GM19397 (cell line): ENCODE results near the gene PDCD10.

ENCODE experiments used
- ATAC-seq: cut with Tn5 transposase; IDR thresholded peaks from one replicate; pipeline ENCODE4 v1.9.1; 2021; ENCODE audit warnings: mild to moderate bottlenecking, moderate library complexity; ENCODE audit not compliant: unreplicated experiment

The PDCD10 gene

DNA sequence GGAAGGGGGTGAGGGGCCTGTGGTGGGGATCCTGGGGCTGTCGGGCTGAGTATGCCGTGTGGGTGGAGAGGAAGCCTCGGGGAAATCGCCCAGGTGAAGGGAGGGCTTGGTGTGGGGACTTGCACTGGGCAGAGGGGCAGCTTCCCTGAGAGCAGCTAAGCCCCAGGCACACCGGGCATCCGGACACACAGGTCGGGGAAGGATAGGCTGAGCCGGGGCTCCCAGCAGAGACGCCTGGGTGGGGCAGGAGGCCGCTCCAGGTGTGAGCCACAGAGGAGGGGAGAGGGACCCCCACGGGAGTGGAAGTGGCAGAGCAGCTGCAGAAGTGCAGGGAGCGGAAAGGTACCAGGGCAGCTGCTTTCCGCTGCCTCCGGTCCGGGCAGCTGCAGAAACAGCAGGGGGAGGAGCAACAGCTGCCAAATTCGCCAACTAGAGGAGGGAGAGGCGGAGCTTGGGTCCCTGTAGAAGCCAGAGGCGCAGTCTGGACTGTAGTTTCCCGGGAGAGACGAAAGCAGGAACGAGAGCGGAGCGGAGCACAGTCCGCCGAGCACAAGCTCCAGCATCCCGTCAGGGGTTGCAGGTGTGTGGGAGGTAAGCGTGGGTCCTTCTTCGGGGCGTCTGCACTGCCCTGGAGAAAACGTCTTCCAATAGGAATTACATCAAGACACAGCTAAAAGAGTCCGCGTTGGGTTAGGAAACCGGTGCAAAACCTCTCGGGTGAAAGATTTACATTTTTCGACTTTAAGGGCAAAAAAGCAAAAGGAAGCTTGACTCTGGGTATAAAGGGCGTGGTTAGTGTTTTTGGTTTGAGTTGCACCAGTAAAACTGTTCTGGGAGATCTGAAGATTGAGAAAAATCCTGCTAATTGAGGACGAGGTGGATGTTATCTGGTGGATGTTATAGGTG, 794 bp upstream of the PDCD10 start, which contains the start of gene SERPINI1:
Gene SERPINI1 (plus strand): TSS at position 489 of the 906 bp plus-strand sequence. CDS start 53,408 bp downstream, outside the sequence.
- ATAC-seq = peak; percentile 56

DNA sequence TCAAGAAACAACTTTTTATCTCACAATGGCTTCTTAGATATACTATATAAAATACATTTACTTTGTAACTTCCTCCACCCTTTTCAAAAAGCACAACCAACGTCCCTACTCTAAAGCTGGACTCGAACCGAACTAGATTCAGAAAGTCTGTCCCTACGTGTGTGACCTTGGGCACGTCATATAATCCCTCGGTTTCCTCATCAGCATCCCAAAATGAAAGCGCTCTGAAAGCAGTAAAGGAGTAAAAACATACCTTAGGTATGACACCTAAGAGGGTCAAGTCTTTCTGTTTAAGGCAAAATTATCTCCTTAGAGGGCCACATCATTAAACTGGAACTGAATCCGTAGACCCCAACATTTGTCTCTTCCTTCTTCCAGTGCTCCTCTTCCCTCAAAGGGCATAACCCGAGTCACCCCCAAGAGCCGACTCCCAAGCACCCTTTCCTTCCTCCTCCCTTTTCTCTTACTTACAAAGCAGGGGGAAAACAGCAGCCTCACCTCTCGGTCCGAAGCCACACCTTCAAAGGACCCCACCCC, 663 bp downstream of the PDCD10 start:
- ATAC-seq = no peak

GRCh38 chr3:167732313-167733065, 2.2 kb downstream of the PDCD10 start:
- ATAC-seq = no peak

DNA sequence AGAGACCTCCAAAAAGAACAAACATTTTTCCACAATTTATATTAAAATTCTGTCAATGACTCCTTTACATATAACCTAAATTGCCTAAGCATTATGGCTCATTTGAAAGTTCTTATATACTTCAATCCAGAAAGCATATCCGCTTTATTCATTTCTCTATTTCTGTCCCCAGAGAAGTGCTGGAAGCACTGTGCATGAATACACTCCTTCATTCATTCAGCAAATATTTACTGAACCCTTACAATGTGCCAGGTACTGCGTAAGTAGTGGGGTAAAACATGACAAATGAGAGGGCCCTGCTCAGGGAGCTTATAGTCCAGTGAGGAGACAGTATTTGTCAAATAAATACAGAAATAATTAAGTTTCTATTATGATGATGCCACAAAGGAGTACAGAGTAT, 3.3 kb downstream of the PDCD10 start:
- no peak for ATAC-seq

DNA sequence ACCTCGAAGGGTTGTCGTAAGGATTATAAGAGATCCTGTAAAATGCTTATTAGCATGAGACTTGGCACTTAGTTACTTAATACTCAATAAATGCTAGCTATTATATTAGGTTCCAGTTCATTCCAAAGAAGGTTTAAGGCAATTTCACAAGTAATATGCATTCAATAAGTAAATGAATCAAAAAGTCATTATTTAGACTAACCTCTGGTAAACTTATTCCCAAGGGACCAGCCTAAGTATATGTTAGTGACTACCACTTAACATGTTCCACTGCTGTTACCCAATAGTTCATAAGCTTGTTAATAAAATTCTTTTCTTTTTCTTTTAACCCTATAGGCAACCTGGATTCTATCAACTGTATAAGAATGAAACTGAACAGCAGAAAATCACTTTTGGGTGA, 5.1 kb downstream of the PDCD10 start:
- no peak for ATAC-seq

GRCh38 chr3:167728632-167729323, 5.9 kb downstream of the PDCD10 start:
- ATAC-seq = no peak

GRCh38 chr3:167728176-167728575, 6.5 kb downstream of the PDCD10 start:
- ATAC-seq = no peak

GRCh38 chr3:167723872-167724271, 10.8 kb downstream of the PDCD10 start:
- ATAC-seq = no peak

DNA sequence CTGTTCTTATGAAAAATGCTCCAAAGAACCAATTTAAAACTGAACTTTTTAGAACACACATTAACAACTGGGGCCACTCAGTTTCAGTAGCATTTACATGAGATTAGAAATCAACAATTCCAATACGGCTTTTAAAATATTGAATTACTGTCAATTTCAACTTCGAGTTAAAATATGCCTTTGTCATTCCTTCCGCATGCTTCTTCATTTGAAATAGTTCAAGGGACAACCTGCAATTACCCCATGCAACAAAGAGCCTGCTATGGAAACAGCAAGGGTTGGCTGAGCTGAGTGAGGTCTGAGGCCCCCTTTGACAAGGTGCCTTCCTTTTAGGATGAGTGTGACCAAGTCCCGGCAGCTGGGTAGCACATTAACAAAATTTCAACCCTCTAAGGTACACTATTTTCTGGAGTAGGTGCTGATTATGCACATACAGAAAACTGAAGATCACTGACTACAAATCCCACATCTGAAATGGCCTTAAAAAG, 11.6 kb downstream of the PDCD10 start:
- no peak for ATAC-seq

- no peak for ATAC-seq
Measured at GRCh38 chr3:167718582-167718981, 16.1 kb downstream of the PDCD10 start.

- no peak for ATAC-seq
Measured at GRCh38 chr3:167716920-167717319, 17.8 kb downstream of the PDCD10 start.

DNA sequence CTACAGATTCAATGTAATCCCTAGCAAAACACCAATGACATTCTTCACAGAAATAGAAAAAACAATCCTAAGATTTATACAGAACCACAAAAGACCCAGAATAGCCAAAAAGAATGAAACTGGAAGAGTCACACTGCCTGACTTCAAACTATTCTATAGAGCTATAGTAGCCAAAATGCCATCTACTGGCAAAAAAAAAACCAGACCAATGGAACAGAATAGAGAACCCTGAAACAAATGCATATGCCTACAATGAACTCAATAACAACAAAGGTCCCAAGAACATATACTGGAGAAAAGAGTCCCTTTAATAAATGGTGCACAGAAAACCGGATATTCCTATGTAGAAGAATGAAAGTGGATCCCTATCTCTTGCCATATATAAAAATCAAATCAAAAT, 19.8 kb downstream of the PDCD10 start:
- no peak for ATAC-seq

- no peak for ATAC-seq
Measured at GRCh38 chr3:167712445-167712844, 22.2 kb downstream of the PDCD10 start.

DNA sequence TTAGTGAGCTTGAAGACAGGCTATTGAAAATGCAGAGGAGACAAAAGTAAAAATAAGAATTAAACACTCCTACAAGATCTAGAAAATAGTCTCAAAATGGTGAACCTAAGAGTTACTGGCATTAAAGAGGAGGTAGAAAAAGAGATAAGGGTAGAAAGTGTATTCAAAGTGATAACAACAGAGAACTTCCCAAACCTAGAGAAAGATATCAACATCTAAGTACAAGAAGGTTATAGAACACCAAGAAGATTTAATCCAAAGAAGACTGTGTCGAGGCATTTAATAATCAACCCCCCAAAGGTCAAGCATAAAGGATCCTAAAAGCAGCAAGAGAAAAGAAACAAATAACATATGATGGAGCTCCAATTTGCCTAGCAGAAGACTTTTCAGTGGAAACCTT, 23.3 kb downstream of the PDCD10 start:
- ATAC-seq = no peak

DNA sequence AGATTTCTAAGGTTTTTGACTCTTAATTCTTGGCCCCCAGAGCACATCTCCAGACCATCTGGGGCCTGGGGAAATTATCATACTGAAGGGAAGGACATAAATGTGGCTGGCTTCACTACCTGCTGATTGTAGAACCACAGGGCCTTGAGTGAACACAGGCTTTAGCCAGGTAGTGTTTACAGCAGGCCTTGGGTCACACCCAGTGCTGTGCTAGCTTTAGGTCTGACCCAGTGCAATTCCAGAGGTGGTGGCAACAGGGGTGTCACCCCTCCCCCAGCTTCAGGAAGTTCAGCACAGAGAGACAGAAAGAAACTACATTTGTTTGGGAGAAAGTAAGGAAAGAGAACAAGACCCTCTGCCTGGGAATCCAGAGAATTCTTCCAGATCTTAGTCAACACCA, 24.1 kb downstream of the PDCD10 start:
- no peak for ATAC-seq

- ATAC-seq = no peak
Measured at GRCh38 chr3:167709690-167710089, 25.0 kb downstream of the PDCD10 start.

DNA sequence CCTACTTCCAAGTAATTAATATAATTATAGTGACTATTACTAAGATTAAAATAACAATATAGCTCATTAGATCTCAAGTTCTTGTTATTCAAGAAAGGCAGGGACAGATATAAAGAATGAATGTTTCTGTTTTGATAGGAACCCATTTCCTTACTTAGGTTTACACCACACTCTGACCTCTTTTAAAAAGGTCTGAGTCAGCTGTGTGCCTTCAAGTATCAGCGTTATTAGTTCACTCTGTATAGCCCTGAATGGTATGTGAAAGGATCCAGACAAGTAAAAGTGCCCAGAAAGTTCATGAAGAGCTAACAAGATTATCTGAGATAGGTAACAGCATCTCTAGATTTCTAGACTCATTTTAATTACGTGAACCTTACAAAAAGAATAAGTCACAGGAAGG, 28.9 kb downstream of the PDCD10 start:
- no peak for ATAC-seq

DNA sequence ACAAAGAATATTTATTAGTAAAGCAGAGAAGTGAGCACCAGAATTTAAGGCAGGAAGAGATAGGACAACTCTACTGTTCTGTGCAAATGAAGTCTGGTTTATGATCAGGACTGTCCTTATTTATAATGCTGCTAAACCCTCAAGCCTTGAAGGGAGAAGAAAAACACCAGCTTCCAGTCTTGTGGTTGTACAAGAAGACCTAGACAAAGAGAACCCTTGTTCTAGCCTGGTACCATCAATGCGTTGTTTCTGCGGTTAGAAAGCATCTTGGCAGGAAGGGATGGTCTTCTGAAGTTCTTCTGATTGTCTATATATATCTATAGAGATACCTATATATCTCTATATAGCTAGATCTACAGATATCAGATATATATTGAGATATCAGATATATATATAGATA, 33.8 kb downstream of the PDCD10 start:
- ATAC-seq = no peak

- ATAC-seq = no peak
Measured at GRCh38 chr3:167700046-167700445, 34.6 kb downstream of the PDCD10 start.

- no peak for ATAC-seq
Measured at GRCh38 chr3:167694121-167694520, 40.6 kb downstream of the PDCD10 start.

DNA sequence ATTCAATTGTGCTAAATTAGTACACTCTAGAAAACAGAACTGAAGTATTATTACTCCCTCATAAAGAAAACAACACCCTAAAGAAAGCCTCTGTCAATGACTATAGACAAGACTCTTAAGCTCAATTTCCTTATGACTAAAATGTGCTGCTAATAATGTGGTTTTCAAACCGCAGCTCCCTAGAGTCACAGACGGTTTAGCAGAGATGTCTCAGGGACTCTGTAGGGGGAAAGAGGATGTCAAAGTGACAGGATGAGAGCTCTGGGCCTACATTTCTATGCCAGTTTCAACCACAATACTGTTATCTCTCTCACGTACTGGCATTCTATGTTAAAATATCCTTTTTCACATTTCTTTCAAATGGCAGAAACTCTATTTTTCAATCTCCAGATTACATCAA, 43.3 kb downstream of the PDCD10 start:
- peak; percentile 100 for ATAC-seq
